Measurements from ENCODE around the gene USP13. TPM values are rescaled to one million over a fixed set of nuclear protein-coding genes. Genes with fewer than 3 reads are reported as not detected.
"Not testable (repeated sequence)": the region's sequence is repeated elsewhere in the genome, so short reads cannot be mapped to it uniquely, and the experiment has no call there.

Gene USP13
- total RNA-seq, 4 donors from 2014 or later, result 6.7 to 12.1 (median 11.3) TPM

GRCh38 chr3:179771797-179772196 lies 119.0 kb downstream of the USP13 start:
- Histone ChIP-seq H3K36me3 (peaks cover 0 to 83% of the 10 kb centered on the region in 2 donors), H3K4me1 (no peaks in the 10 kb centered on the region), H3K9me3 (peaks cover 0 to 8% (median 0%) of the 10 kb centered on the region in 3 donors), H3K27ac (no peak overlapping the region), H3K27me3 (no peaks in the 10 kb centered on the region), H3K4me3 (no peak overlapping the region)
- WGBS, 2 donors (ENCODE audit: low coverage in 1 of 2), result 79 to 91% methylated on average over 3 to 4 of the region's 4 CpGs
- no peak for ATAC-seq
- TF ChIP-seq CTCF (IDR thresholded peaks at IDR 0.05), result no peak
- TF ChIP-seq EP300 (IDR thresholded peaks at IDR 0.05), result no peak
- no peak for TF ChIP-seq POLR2A (IDR thresholded peaks at IDR 0.05)

- no peaks in the 10 kb centered on the region for H3K27me3 ChIP-seq
- 47 to 57% methylated on average over 1 to 4 of the region's 5 CpGs for WGBS, 2 donors (ENCODE audit: low coverage in 1 of 2)
- TF ChIP-seq CTCF (IDR thresholded peaks at IDR 0.05), result no peak
- TF ChIP-seq EP300 (IDR thresholded peaks at IDR 0.05), result no peak
- no peak for TF ChIP-seq POLR2AphosphoS5 (IDR thresholded peaks at IDR 0.05)
- no peak for TF ChIP-seq POLR2A (IDR thresholded peaks at IDR 0.05)
- ATAC-seq, result no peak
- no peak overlapping the region for H3K27ac ChIP-seq
- peaks cover 0 to 8% (median 0%) of the 10 kb centered on the region in 3 donors for H3K9me3 ChIP-seq
- no peaks in the 10 kb centered on the region for H3K4me1 ChIP-seq
- no peak overlapping the region for H3K4me3 ChIP-seq
- H3K36me3 ChIP-seq, result peaks cover 0 to 78% of the 10 kb centered on the region in 2 donors
Observed at GRCh38 chr3:179772297-179772696, 119.5 kb downstream of the USP13 start.

GRCh38 chr3:179775416-179776122 lies 122.7 kb downstream of the USP13 start:
- H3K27ac ChIP-seq, result no peak overlapping the region
- 88 to 100% methylated on average over 1 of the region's 28 CpGs for WGBS, 2 donors (ENCODE audit: low coverage in 1 of 2)
- no peaks in the 10 kb centered on the region for H3K4me1 ChIP-seq
- no peak for ATAC-seq
- TF ChIP-seq CTCF (IDR thresholded peaks at IDR 0.05) (no peak), EP300 (IDR thresholded peaks at IDR 0.05) (no peak), POLR2A (IDR thresholded peaks at IDR 0.05) (no peak), POLR2AphosphoS5 (IDR thresholded peaks at IDR 0.05) (no peak)
- H3K27me3 ChIP-seq, result no peaks in the 10 kb centered on the region
- H3K36me3 ChIP-seq, result peaks cover 0 to 69% of the 10 kb centered on the region in 2 donors
- no peak overlapping the region for H3K4me3 ChIP-seq
- H3K9me3 ChIP-seq, result peaks cover 0 to 8% (median 0%) of the 10 kb centered on the region in 3 donors

- H3K36me3 ChIP-seq, result peaks cover 0 to 75% of the 10 kb centered on the region in 2 donors
- H3K4me1 ChIP-seq, ATAC-seq, H3K27me3 ChIP-seq, H3K4me3 ChIP-seq, H3K27ac ChIP-seq, H3K9me3 ChIP-seq: not testable (repeated sequence)
- WGBS, 2 donors (ENCODE audit: low coverage in 1 of 2), result 91 to 100% methylated on average over 5 of the region's 5 CpGs
Observed at GRCh38 chr3:179782841-179783240, 130.0 kb downstream of the USP13 start.

GRCh38 chr3:179788996-179789395 lies 136.2 kb downstream of the USP13 start:
- H3K27me3 ChIP-seq, result no peaks in the 10 kb centered on the region
- H3K36me3 ChIP-seq, result peaks cover 0 to 47% of the 10 kb centered on the region in 2 donors
- no peaks in the 10 kb centered on the region for H3K4me1 ChIP-seq
- no peak overlapping the region for H3K4me3 ChIP-seq
- WGBS, 2 donors (ENCODE audit: low coverage in 1 of 2), result 100% methylated on average over 1 of the region's 1 CpG; no CpG with 5 or more reads in 1 of the 2 donors
- ATAC-seq, result no peak
- H3K9me3 ChIP-seq, result no peaks in the 10 kb centered on the region
- no peak overlapping the region for H3K27ac ChIP-seq
- no peak for TF ChIP-seq CTCF (IDR thresholded peaks at IDR 0.05)
- TF ChIP-seq POLR2A (IDR thresholded peaks at IDR 0.05), result no peak
- TF ChIP-seq POLR2AphosphoS5 (IDR thresholded peaks at IDR 0.05), result no peak
- TF ChIP-seq EP300 (IDR thresholded peaks at IDR 0.05), result no peak

Data from gastroesophageal sphincter (tissue), 4 donors.